ENCODE data around the gene COL7A1. TPM values are rescaled to one million over a fixed set of nuclear protein-coding genes. Genes with fewer than 3 reads are reported as not detected.

The COL7A1 gene
- total and polyA plus RNA-seq, 2 of the 13 experiments (the other 11 are each of a cell fraction or from before 2014, with no cell fraction given): 2.7 to 11.7 TPM

DNA sequence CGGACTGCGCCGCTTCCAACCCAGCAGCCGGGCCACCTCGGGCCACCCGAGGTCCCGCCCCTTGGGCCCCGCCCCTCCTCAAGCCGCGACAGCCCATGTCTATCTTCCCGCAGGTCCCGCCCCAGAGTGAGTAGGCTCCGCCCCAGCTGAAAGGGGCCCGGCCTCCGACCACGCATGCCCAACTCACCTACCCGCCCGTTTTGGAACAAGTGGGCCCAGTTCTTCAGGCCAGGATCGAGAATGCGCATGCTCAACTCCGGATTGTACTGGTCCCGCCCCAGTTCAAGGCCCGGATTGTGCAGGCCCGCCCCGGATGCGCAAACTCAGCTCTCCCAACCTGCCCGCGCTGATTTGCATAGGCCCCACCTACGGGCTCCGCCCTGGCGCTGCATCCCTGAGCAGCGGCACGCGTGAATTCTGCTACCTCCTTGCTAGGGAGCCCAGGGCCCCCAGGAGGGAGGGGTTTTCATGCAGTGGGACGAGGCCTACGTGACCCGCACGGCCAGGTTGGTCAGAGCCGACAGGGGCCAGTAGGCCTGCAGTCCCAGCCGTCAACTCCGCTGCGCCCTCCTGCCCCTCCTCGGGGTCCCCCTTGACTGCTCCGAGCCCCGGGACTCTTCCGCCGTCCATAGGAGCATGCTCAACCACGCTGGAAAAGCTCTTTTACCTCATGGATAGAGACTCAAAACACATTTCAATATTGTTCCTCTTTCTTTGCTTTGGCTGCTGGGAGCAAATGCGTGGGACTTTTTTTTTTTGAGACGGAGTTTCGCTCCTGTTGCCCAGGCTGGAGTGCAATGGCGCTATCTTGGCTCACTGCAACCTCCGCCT lies 38.1 kb downstream of the COL7A1 start, which contains the start of gene PFKFB4 (continued):
- TF ChIP-seq, protein P1, sequence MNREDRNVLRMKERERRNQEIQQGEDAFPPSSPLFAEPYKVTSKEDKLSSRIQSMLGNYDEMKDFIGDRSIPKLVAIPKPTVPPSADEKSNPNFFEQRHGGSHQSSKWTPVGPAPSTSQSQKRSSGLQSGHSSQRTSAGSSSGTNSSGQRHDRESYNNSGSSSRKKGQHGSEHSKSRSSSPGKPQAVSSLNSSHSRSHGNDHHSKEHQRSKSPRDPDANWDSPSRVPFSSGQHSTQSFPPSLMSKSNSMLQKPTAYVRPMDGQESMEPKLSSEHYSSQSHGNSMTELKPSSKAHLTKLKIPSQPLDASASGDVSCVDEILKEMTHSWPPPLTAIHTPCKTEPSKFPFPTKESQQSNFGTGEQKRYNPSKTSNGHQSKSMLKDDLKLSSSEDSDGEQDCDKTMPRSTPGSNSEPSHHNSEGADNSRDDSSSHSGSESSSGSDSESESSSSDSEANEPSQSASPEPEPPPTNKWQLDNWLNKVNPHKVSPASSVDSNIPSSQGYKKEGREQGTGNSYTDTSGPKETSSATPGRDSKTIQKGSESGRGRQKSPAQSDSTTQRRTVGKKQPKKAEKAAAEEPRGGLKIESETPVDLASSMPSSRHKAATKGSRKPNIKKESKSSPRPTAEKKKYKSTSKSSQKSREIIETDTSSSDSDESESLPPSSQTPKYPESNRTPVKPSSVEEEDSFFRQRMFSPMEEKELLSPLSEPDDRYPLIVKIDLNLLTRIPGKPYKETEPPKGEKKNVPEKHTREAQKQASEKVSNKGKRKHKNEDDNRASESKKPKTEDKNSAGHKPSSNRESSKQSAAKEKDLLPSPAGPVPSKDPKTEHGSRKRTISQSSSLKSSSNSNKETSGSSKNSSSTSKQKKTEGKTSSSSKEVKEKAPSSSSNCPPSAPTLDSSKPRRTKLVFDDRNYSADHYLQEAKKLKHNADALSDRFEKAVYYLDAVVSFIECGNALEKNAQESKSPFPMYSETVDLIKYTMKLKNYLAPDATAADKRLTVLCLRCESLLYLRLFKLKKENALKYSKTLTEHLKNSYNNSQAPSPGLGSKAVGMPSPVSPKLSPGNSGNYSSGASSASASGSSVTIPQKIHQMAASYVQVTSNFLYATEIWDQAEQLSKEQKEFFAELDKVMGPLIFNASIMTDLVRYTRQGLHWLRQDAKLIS (CRISPR knock-in tag; IDR thresholded peaks at IDR 0.05): no peak
- TF ChIP-seq, protein P2, sequence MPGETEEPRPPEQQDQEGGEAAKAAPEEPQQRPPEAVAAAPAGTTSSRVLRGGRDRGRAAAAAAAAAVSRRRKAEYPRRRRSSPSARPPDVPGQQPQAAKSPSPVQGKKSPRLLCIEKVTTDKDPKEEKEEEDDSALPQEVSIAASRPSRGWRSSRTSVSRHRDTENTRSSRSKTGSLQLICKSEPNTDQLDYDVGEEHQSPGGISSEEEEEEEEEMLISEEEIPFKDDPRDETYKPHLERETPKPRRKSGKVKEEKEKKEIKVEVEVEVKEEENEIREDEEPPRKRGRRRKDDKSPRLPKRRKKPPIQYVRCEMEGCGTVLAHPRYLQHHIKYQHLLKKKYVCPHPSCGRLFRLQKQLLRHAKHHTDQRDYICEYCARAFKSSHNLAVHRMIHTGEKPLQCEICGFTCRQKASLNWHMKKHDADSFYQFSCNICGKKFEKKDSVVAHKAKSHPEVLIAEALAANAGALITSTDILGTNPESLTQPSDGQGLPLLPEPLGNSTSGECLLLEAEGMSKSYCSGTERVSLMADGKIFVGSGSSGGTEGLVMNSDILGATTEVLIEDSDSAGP (CRISPR knock-in tag; IDR thresholded peaks at IDR 0.05; ENCODE audit: borderline replicate concordance): peak; percentile 80; the same call in 1 of the 2 replicates
- peak; percentile 84; the same call in 1 of the 2 replicates for TF ChIP-seq MIXL1 (CRISPR knock-in tag; IDR thresholded peaks at IDR 0.05)
- TF ChIP-seq XRCC5 (optimal IDR thresholded peaks at IDR 0.05; ENCODE audit: low read length): no peak
- no peak for TF ChIP-seq ZNF775 (CRISPR knock-in tag; IDR thresholded peaks at IDR 0.05; ENCODE audit: borderline replicate concordance)
- TF ChIP-seq ZFYVE20 (CRISPR knock-in tag; IDR thresholded peaks at IDR 0.05; ENCODE audit: borderline replicate concordance, low read depth): no peak
- no peak for TF ChIP-seq ZNF891 (CRISPR knock-in tag; IDR thresholded peaks at IDR 0.05)
- no peak for TF ChIP-seq ADNP (CRISPR knock-in tag; IDR thresholded peaks at IDR 0.05)
- TF ChIP-seq, protein P3, sequence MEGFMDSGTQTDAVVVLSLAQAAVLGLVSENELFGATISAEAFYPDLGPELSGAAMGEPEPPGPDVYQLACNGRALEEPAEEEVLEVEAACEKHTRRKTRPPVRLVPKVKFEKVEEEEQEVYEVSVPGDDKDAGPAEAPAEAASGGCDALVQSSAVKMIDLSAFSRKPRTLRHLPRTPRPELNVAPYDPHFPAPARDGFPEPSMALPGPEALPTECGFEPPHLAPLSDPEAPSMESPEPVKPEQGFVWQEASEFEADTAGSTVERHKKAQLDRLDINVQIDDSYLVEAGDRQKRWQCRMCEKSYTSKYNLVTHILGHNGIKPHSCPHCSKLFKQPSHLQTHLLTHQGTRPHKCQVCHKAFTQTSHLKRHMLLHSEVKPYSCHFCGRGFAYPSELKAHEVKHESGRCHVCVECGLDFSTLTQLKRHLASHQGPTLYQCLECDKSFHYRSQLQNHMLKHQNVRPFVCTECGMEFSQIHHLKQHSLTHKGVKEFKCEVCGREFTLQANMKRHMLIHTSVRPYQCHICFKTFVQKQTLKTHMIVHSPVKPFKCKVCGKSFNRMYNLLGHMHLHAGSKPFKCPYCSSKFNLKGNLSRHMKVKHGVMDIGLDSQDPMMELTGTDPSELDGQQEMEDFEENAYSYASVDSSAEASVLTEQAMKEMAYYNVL (CRISPR knock-in tag; IDR thresholded peaks at IDR 0.05; ENCODE audit: borderline replicate concordance): peak; percentile 13; the same call in 1 of the 2 replicates
- no peak for TF ChIP-seq ZNF17 (CRISPR knock-in tag; IDR thresholded peaks at IDR 0.05)
- TF ChIP-seq BHLHE40 (IDR thresholded peaks at IDR 0.05; ENCODE audit: low read length): peak; percentile 87
- TF ChIP-seq PREB (CRISPR knock-in tag; IDR thresholded peaks at IDR 0.05): no peak
- peak; percentile 85 for TF ChIP-seq HOXA3 (CRISPR knock-in tag; IDR thresholded peaks at IDR 0.05)
- peak; percentile 62; the same call in 1 of the 2 replicates for TF ChIP-seq ZNF552 (CRISPR knock-in tag; IDR thresholded peaks at IDR 0.05; ENCODE audit: borderline replicate concordance)
- peak; percentile 89 for TF ChIP-seq ZSCAN9 (CRISPR knock-in tag; IDR thresholded peaks at IDR 0.05; ENCODE audit: borderline replicate concordance)
- TF ChIP-seq TBP (CRISPR knock-in tag; IDR thresholded peaks at IDR 0.05): 0 out of 2 replicates have a peak, but pooled peaks have one; percentile 21
- no peak for TF ChIP-seq ATF7 (IDR thresholded peaks at IDR 0.05)
- TF ChIP-seq ATF7 (CRISPR knock-in tag; IDR thresholded peaks at IDR 0.05): no peak
- peak; percentile 76 for TF ChIP-seq KAT8 (CRISPR knock-in tag; IDR thresholded peaks at IDR 0.05)
- TF ChIP-seq, protein P4, sequence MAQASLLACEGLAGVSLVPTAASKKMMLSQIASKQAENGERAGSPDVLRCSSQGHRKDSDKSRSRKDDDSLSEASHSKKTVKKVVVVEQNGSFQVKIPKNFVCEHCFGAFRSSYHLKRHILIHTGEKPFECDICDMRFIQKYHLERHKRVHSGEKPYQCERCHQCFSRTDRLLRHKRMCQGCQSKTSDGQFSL (CRISPR knock-in tag; IDR thresholded peaks at IDR 0.05): 0 out of 2 replicates have a peak, but pooled peaks have one; percentile 39
- TF ChIP-seq HES4 (CRISPR knock-in tag; IDR thresholded peaks at IDR 0.05; ENCODE audit: borderline replicate concordance): no peak

All from HepG2 (cell line).